ENCODE measurements around the gene FNBP1. TPM values are rescaled to one million over a fixed set of nuclear protein-coding genes. Genes with fewer than 3 reads are reported as not detected.

FNBP1 gene
- total and polyA plus RNA-seq, 2 of the 8 experiments (the other 6 are each of a cell fraction or from before 2014, with no cell fraction given), result 7.2 to 40.9 TPM

- TF ChIP-seq ATF3 (IDR thresholded peaks at IDR 0.05; ENCODE audit: insufficient read depth, low read depth, low read length) (no peak), TBP (IDR thresholded peaks at IDR 0.05; ENCODE audit: low read depth, low read length) (no peak), GABPA (IDR thresholded peaks at IDR 0.05; ENCODE audit: borderline replicate concordance, insufficient read depth, low read length) (no peak), TAF7 (optimal IDR thresholded peaks at IDR 0.05; ENCODE audit: borderline replicate concordance, low read depth, low read length) (no peak), RBBP5 (IDR thresholded peaks at IDR 0.05; ENCODE audit: borderline replicate concordance, low read depth, low read length) (no peak), SP4 (IDR thresholded peaks at IDR 0.05; ENCODE audit: low read length) (no peak), CHD7 (IDR thresholded peaks at IDR 0.05; ENCODE audit: insufficient replicate concordance, low read length) (no peak), SUZ12 (IDR thresholded peaks at IDR 0.05; ENCODE audit: low read length) (no peak)
Observed at GRCh38 chr9:129894120-129894823, 148.7 kb downstream of the FNBP1 start (continued).
